GM18507 (cell line): Measurements from ENCODE around the gene SLC38A1.
"Not testable (repeated sequence)": the region's sequence is repeated elsewhere in the genome, so short reads cannot be mapped to it uniquely, and the experiment has no call there.

Experiments used
- DNase-seq: peaks from one replicate; pipeline ENCODE4 v3.0.0; 2011; ENCODE audit warnings: low read depth; ENCODE audit not compliant: insufficient read length; ENCODE audit errors: extremely low spot score
- FAIRE-seq: peaks from 2 replicates; lab custom pipeline; 2011; peaks lifted over from hg19 to GRCh38; lab: Jason Lieb, UNC

SLC38A1 gene

DNA sequence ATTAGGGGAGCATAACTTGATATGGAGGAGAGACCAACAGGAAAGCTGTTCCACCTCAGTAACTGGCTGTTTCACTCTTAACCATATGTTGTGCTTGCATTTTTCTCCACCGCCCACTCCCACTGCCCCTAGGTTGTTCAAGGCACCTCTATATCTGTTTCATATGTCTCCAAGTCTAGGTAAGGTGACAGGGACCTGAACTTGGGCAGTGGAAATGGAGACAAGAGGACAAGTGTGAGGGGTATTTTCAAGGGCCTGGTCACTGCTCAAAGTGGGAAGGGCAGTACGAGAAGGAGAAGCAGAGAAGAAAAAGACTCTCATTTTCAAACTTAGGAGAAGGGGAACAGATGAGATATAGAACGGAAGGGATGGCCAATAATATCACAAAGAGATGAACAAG lies 3.1 kb downstream of the SLC38A1 start:
- FAIRE-seq (peak; percentile 77), DNase-seq (no peak)

DNA sequence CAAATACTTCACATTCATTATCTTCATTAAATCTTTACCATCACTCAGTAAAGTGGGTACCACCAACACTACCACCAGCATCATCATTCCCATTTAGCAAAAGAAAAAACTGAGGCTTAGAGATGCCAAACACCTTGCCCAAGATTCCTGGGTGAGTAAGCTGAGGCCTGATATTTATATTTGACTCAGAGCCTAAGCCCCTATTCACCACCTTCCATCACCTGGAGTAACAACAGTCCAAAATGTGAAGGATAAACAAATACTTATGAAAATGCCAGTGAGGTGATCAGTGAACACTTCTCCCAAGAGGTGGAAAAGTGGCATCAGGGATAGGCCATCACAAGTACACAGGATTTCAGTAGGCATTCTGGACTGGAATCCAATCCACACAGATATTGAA lies 3.7 kb downstream of the SLC38A1 start:
- DNase-seq (no peak), FAIRE-seq (no peak)

- DNase-seq (no peak), FAIRE-seq (no peak)
Observed at GRCh38 chr12:46264057-46264456, 4.8 kb downstream of the SLC38A1 start.

GRCh38 chr12:46263140-46264016 lies 5.5 kb downstream of the SLC38A1 start:
- no peak for FAIRE-seq
- no peak for DNase-seq

DNA sequence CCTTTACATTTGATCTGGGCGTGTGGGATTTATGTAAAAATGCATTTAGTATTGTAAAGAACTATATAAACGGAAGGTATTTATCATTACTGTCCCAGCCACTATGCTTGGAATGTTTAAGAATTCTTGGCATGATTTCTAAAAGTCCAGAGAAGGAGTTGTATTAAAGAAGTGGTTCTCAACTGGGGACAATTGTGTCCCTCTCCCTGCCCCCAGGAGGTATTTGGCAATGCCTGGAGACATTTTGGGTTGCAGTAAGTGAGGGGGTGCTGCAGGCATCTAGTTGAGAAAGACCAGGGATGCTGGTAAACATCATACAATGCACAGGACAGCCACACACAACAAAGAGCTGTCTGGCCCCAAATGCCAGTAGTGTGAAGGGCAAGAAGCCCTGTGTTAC lies 7.2 kb downstream of the SLC38A1 start:
- no peak for FAIRE-seq
- no peak for DNase-seq

- no peak for FAIRE-seq
- DNase-seq, result no peak
Observed at GRCh38 chr12:46260913-46261476, 7.8 kb downstream of the SLC38A1 start.

DNA sequence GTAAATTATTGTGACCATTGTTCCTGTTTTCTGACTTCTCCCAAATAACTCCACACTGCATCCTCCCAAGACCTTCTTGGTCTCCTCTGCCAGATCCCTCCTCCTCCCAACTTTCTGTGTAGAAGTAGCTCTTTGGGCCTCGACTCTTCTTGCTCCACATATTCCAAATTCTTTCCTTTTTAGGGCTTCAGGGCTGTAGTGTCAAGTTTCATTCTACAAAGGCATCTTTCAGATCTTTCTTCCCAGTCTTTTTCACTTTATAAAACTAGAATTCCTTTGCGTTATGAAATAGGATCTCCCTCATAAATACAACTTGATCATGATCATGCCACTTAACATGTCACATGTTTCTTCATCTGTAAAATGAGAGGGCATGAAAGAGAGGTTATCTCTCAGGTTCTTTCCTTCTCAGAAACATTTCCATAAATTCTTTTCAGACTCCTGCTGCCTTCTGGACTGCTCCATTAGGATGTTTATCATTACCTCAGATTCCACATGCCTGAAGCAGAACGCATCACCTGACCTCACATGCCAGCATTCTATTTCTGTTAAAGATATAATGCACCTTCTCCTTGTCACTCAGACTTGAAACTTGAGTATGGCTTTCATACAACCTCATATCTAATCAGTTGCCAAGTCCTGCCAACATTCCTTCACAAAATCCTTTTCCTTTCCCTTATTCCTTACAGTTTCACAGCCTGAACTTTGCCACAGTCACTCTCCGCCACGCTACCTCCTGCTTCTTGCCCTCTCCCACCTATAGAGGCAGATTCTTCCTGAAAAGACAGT lies 8.5 kb downstream of the SLC38A1 start:
- DNase-seq, result no peak
- FAIRE-seq, result no peak

GRCh38 chr12:46259713-46260112 lies 9.1 kb downstream of the SLC38A1 start:
- FAIRE-seq (no peak), DNase-seq (no peak)

- FAIRE-seq (no peak), DNase-seq (no peak)
Observed at GRCh38 chr12:46259071-46259470, 9.8 kb downstream of the SLC38A1 start.

DNA sequence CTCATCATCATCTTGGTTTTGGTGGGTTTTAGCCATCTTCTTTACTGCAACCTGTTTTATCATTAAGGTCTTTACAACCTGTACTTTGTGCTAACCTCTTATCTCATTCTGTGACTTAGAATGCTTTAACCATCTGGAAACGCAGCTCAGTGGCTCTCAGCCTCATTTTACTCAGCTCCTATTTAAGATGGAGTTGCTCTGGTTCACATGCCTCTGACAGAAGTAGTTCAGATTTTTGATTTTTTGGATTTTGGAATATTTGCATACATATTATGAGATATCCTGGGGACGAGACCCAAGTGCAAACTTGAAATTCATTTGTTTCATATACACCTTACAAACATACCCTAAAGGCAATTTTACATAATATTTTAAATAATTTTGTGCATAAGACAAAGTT lies 10.7 kb downstream of the SLC38A1 start:
- DNase-seq (no peak), FAIRE-seq (no peak)

DNA sequence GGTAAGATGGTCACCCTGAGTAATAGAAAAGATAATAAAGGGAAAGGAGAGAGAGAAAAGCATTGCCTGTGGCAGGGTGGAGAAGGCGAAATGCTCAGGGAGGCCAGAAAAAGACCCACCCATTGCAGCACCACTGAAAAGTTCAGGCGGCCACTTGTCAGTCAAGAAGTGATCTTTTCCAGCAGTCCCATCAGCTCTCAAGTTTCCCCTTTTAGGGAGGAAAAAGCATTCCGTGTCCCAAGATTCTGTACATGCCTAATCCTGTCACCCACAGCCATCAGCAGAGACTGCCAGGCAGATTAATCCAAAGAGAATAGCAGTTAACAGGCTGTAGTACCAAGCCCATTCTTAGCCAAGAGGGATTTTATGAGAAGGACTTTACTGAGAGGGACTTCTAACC lies 11.9 kb downstream of the SLC38A1 start:
- FAIRE-seq (no peak), DNase-seq (no peak)

DNA sequence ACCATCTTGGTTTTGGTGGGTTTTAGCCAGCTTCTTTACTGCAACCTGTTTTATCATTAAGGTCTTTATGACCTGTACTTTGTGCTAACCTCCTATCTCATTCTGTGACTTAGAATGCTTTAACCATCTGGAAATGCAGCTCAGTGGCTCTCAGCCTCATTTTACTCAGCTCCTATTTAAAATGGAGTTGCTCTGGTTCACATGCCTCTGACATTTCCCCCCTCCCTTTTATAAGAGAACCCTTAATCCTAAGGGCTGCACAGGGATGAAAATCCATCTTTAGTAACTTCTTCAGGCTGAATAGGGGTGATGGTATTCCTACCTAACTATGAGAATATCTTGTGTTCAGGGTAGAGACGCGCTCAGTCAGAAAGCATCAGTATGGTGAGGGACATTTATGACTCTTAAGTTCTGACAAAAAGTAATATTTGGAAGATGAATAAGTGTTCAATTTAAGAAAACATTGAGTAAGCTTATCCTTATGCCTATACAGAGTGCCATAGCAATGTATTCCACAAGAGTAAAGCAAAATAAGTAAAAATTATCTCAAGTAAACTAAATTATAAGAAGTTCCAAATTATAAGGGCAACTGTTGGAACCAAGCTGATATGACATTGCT lies 15.2 kb downstream of the SLC38A1 start:
- FAIRE-seq (no peak), DNase-seq (no peak)

GRCh38 chr12:46251994-46252393 lies 16.8 kb downstream of the SLC38A1 start:
- not testable (repeated sequence) for FAIRE-seq, DNase-seq

- not testable (repeated sequence) for FAIRE-seq
Observed at GRCh38 chr12:46249960-46250359, 18.9 kb downstream of the SLC38A1 start.

GRCh38 chr12:46246021-46246700 lies 22.7 kb downstream of the SLC38A1 start:
- FAIRE-seq, result no peak
- no peak for DNase-seq

More at GRCh38 chr12:46249960-46250359, 18.9 kb downstream of the SLC38A1 start:
- not testable (repeated sequence) for DNase-seq

DNA sequence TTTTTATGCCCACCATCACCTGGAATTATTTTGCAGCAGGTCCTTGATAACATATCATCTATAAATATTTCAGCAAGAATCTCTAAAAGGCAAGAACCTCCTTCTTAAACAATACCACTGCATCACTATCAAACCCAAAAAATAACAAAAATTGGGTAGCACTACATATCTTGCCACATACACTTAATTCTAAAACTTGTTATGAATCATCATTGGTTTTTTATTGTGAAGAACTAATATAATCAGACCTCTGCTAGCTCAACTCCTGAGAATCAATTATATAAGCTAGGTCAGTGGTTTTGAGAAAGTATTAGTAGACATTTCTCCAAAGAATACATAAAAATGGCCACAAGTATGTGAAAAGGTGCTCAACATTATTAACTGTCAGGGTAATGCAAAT lies 23.8 kb downstream of the SLC38A1 start:
- DNase-seq, result no peak
- no peak for FAIRE-seq

DNA sequence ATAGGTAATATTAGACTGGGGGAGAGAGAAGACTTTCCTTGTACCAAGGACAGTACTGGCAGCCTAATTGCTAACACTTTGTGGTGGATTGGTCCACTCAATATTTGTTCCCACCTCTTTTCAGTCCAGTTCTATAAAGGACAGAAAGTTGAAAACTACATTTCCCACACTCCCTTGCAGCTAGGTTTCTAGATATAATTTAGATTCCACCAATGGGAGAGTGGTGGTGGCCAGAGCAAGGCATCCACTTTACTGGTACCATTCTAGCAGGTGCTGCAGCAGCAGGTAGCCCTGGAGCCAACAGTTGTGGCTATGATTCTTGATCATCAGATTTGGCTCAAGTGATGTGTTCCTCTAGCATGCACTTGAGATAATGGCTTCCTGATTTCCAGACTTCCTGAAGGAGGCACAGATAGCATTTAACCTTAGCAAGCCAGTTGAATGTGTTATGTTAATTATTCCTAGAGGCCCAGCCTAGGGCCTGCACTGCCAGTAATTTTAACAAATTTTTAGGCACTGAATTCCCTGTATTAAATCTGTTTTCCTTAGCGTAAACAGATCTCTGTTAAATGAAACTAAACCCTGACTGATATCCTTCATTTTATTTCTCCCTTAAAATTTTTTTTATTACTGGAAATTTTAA lies 24.4 kb downstream of the SLC38A1 start:
- DNase-seq (no peak), FAIRE-seq (no peak)

- DNase-seq (no peak), FAIRE-seq (no peak)
Observed at GRCh38 chr12:46242569-46242968, 26.3 kb downstream of the SLC38A1 start.

GRCh38 chr12:46240436-46240835 lies 28.4 kb downstream of the SLC38A1 start:
- no peak for DNase-seq
- no peak for FAIRE-seq
